K562 (cell line): Measurements from ENCODE around the gene ZNF865. TPM values are rescaled to one million over a fixed set of nuclear protein-coding genes. Genes with fewer than 3 reads are reported as not detected.

Source experiments
- CHD7 ChIP-seq: fragments of 200-600 bp; sonication (generic); IDR thresholded peaks from one replicate; pipeline ENCODE4 v1.6.1; 2012; ENCODE audit warnings: mild to moderate bottlenecking, low read depth, low read length, inconsistent platforms
- FOS ChIP-seq: IDR thresholded peaks from 3 replicates; pipeline ENCODE4 v1.6.1; 2011; ENCODE audit not compliant: insufficient read length; ENCODE audit errors: extremely low read depth
- HDAC6 ChIP-seq: IDR thresholded peaks from 2 replicates; pipeline ENCODE4 v1.6.1; 2012; ENCODE audit warnings: low read depth, mild to moderate bottlenecking, control low read depth, inconsistent platforms, low read length, moderate library complexity
- NFIC ChIP-seq: fragments of 450-650 bp; IDR thresholded peaks from 2 replicates; pipeline ENCODE4 v1.6.1; 2017; ENCODE audit warnings: mild to moderate bottlenecking, inconsistent platforms
- POLR2G ChIP-seq: fragments of 200-400 bp; formaldehyde crosslinking; IDR thresholded peaks from 2 replicates; pipeline ENCODE4 v1.6.1; 2017; ENCODE audit warnings: low read depth, mild to moderate bottlenecking, antibody characterized with exemption, low read length, moderate library complexity
- POU5F1 ChIP-seq: fragments of 150-350 bp; IDR thresholded peaks from 2 replicates; pipeline ENCODE4 v1.6.1; 2014; ENCODE audit warnings: borderline replicate concordance, low read length, low read depth, mild to moderate bottlenecking; ENCODE audit not compliant: partially characterized antibody
- SRSF7 ChIP-seq: fragments of 200-400 bp; formaldehyde crosslinking; optimal IDR thresholded peaks from 2 replicates; pipeline ENCODE3; 2017; ENCODE audit warnings: mild to moderate bottlenecking, low read depth, low read length
- STAT5A ChIP-seq: IDR thresholded peaks from 2 replicates; pipeline ENCODE4 v1.6.1; 2012; ENCODE audit warnings: low read length, inconsistent platforms, borderline replicate concordance
- SUPT5H ChIP-seq: fragments of 450-650 bp; IDR thresholded peaks from 2 replicates; pipeline ENCODE4 v1.6.1; 2016
- TFAP4 ChIP-seq: sonication (generic); formaldehyde crosslinking; IDR thresholded peaks from 2 replicates; pipeline ENCODE4 v1.8.0; 2022; ENCODE audit warnings: missing genetic modification reagents, mild to moderate bottlenecking, moderate library complexity, borderline replicate concordance
- ZEB2 ChIP-seq: fragments of 450-650 bp; IDR thresholded peaks from 2 replicates; pipeline ENCODE4 v1.6.1; 2016
- ZNF398 ChIP-seq: fragments of 250-450 bp; sonication (Bioruptor Pico); IDR thresholded peaks from 2 replicates; pipeline ENCODE4 v1.8.0; 2021; ENCODE audit warnings: moderate library complexity, mild to moderate bottlenecking, inconsistent platforms
- ZNF644 ChIP-seq: fragments of 200-800 bp; sonication (Bioruptor generic); IDR thresholded peaks from 2 replicates; pipeline ENCODE4 v1.6.1; 2016; ENCODE audit warnings: low read depth, missing genetic modification characterization, missing compliant biosample characterization
- polyA plus RNA-seq, 8 experiments: library from polyadenylated mRNA; depleted of rRNA in 4 of 8; stranded (reverse) in 5 of 8; unstranded in 3 of 8; fragments of >200 nt; fragmentation: Nextera tagmentation in 2 of 8; fragmentation: Illumina TruSeq in 1 of 8; extraction: Ambion mirVana in 2 of 8; extraction: Trizol in 1 of 8; gene quantifications; 2 replicates each; pipeline versions ENCODE4 v1.2.1 to v1.2.3, GENCODE V29; 2011 to 2014; ENCODE audit warnings: inconsistent platforms in 1 of 8, missing spikeins in 1 of 8
- total RNA-seq, 7 experiments: library from RNA; depleted of rRNA in 6 of 7; stranded (reverse); fragments of >200 nt in 6 of 7; fragmentation: Illumina TruSeq in 2 of 7; extraction: Trizol in 2 of 7; gene quantifications; 2 replicates each; pipeline versions ENCODE4 v1.2.1 to v1.2.3, GENCODE V29; 2011 to 2021; ENCODE audit warnings: low replicate concordance in 1 of 7
- TF ChIP-seq, protein P1 (sequence below): sonication (generic); formaldehyde crosslinking; IDR thresholded peaks from 2 replicates; pipeline ENCODE4 v1.8.1; 2023; ENCODE audit warnings: mild to moderate bottlenecking, missing genetic modification reagents, moderate library complexity

The ZNF865 gene
- total and polyA plus RNA-seq, 9 of the 15 experiments (the other 6 are each of a cell fraction or from before 2014, with no cell fraction given), result 0.40 to 18.8 (median 1.6) TPM; not detected in 2

DNA sequence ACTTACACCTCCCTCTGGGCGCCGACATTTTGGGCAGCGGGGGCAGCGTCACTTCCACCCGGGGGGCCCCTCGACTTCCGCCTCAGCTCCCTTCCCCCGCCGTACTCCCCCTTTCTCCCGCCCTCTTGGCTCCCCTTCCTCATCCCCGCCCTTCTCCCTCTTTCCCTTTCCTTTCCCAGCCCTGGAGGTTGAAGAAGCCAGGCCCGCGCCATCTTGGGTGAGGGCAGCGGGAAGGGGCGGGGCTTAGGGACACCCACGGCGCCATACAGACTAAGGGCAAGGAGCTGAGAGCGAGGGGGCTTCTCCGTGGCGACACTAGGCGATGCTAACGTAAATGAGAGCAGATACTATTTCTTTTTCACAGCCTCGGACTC, 6.0 kb upstream of the ZNF865 start, which contains the start of gene FIZ1 (continued):
- TF ChIP-seq CHD7, result no peak
- no peak for TF ChIP-seq HDAC6
- TF ChIP-seq FOS, result no peak
- TF ChIP-seq TFAP4 (CRISPR knock-in tag), result peak; percentile 57; the same call in 1 of the 2 replicates
- no peak for TF ChIP-seq ZNF398
- TF ChIP-seq ZNF644, result no peak
- TF ChIP-seq, protein P1, sequence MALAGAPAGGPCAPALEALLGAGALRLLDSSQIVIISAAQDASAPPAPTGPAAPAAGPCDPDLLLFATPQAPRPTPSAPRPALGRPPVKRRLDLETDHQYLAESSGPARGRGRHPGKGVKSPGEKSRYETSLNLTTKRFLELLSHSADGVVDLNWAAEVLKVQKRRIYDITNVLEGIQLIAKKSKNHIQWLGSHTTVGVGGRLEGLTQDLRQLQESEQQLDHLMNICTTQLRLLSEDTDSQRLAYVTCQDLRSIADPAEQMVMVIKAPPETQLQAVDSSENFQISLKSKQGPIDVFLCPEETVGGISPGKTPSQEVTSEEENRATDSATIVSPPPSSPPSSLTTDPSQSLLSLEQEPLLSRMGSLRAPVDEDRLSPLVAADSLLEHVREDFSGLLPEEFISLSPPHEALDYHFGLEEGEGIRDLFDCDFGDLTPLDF, result no peak
- TF ChIP-seq SRSF7, result no peak
- TF ChIP-seq ZEB2, result no peak
- TF ChIP-seq POLR2G, result peak; percentile 51
- TF ChIP-seq NFIC, result peak; percentile 68
- TF ChIP-seq STAT5A, result no peak
- peak; percentile 48; the same call in 1 of the 2 replicates for TF ChIP-seq SUPT5H
- TF ChIP-seq POU5F1, result peak; percentile 8
